Tibial nerve (tissue), 3 donors: ENCODE measurements around the gene CAB39L.

Source experiments
- EP300 ChIP-seq, 2 donors: sonication (generic); formaldehyde crosslinking; IDR thresholded peaks; one replicate each; pipeline ENCODE4 v1.6.1; 2017; ENCODE audit warnings: antibody characterized with exemption in 2 of 2, mild to moderate bottlenecking in 1 of 2
- POLR2A ChIP-seq, 2 donors: fragments of 450-650 bp; IDR thresholded peaks; one replicate each; pipeline ENCODE4 v1.6.1; 2017; ENCODE audit warnings: antibody characterized with exemption in 2 of 2, mild to moderate bottlenecking in 2 of 2, moderate library complexity in 2 of 2

DNA sequence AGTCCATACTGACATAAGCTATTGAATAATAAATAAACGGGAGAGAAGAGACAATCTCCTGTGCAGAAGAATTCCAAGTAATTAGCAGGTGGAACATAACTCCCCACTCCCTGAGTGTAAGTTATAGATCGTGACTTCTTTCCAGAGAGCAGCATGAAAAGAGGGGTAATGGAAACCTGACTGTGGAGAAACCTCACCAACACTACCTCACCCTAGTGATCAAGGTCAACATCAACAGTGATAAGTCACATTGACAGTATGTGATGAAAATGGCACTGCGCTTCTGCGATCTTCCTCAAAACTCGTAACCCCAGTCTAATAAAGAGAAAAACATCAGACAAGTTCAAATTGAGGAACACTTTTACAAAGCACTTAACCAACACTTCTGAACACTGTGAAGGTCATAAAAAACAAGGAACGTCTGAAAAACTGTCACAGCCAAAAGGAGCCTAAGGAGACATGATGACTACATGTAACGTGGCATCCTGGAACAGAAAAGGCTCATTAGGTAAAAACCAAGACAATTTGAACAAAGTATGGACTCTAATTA, 19.8 kb downstream of the CAB39L start:
- TF ChIP-seq POLR2A (IDR thresholded peaks at IDR 0.05) (no peak), EP300 (IDR thresholded peaks at IDR 0.05) (no peak)
